Measurements from ENCODE around the gene HPGD.

HPGD gene

GRCh38 chr4:174522183-174523024, at the start of gene HPGD:
HPGD (minus strand) TSS chr4:174522488; CDS start chr4:174522451, 37 bp downstream.
- no peak for FAIRE-seq
- no peak for DNase-seq (ENCODE audit: extremely low spot score, insufficient read length, low read depth)

GRCh38 chr4:174564529-174564928, 42.2 kb upstream of the HPGD start:
- FAIRE-seq (peak; percentile 24), DNase-seq (ENCODE audit: extremely low spot score, insufficient read length, low read depth) (no peak)

GRCh38 chr4:174563399-174563798, 41.1 kb upstream of the HPGD start:
- DNase-seq (ENCODE audit: extremely low spot score, insufficient read length, low read depth) (no peak), FAIRE-seq (no peak)

- no peak for FAIRE-seq
- DNase-seq (ENCODE audit: extremely low spot score, insufficient read length, low read depth): no peak
Measured at GRCh38 chr4:174561560-174561959, 39.3 kb upstream of the HPGD start.

- FAIRE-seq (no peak), DNase-seq (ENCODE audit: extremely low spot score, insufficient read length, low read depth) (no peak)
Measured at GRCh38 chr4:174559894-174560293, 37.6 kb upstream of the HPGD start.

GRCh38 chr4:174555789-174556630, 33.7 kb upstream of the HPGD start:
- no peak for DNase-seq (ENCODE audit: extremely low spot score, insufficient read length, low read depth)

GRCh38 chr4:174554231-174554728, 32.0 kb upstream of the HPGD start:
- FAIRE-seq (no peak), DNase-seq (ENCODE audit: extremely low spot score, insufficient read length, low read depth) (no peak)

More at GRCh38 chr4:174555789-174556630, 33.7 kb upstream of the HPGD start:
- no peak for FAIRE-seq

GRCh38 chr4:174553828-174554227, 31.5 kb upstream of the HPGD start:
- DNase-seq (ENCODE audit: extremely low spot score, insufficient read length, low read depth) (no peak), FAIRE-seq (no peak)

- FAIRE-seq (no peak), DNase-seq (ENCODE audit: extremely low spot score, insufficient read length, low read depth) (no peak)
Measured at GRCh38 chr4:174553031-174553430, 30.7 kb upstream of the HPGD start.

GRCh38 chr4:174550541-174550940, 28.3 kb upstream of the HPGD start:
- DNase-seq (ENCODE audit: extremely low spot score, insufficient read length, low read depth) (no peak), FAIRE-seq (no peak)

- no peak for DNase-seq (ENCODE audit: extremely low spot score, insufficient read length, low read depth)
- no peak for FAIRE-seq
Measured at GRCh38 chr4:174549721-174550120, 27.4 kb upstream of the HPGD start.

- FAIRE-seq: no peak
- DNase-seq (ENCODE audit: extremely low spot score, insufficient read length, low read depth): no peak
Measured at GRCh38 chr4:174545268-174545667, 23.0 kb upstream of the HPGD start.

GRCh38 chr4:174544496-174544895, 22.2 kb upstream of the HPGD start:
- DNase-seq (ENCODE audit: extremely low spot score, insufficient read length, low read depth) (no peak), FAIRE-seq (no peak)

- no peak for FAIRE-seq
- DNase-seq (ENCODE audit: extremely low spot score, insufficient read length, low read depth): no peak
Measured at GRCh38 chr4:174540175-174540574, 17.9 kb upstream of the HPGD start.

GRCh38 chr4:174539571-174539970, 17.3 kb upstream of the HPGD start:
- no peak for DNase-seq (ENCODE audit: extremely low spot score, insufficient read length, low read depth)
- no peak for FAIRE-seq

GRCh38 chr4:174538876-174539250, 16.6 kb upstream of the HPGD start:
- DNase-seq (ENCODE audit: extremely low spot score, insufficient read length, low read depth): no peak
- no peak for FAIRE-seq

GRCh38 chr4:174538123-174538875, 16.0 kb upstream of the HPGD start:
- no peak for DNase-seq (ENCODE audit: extremely low spot score, insufficient read length, low read depth)
- peak; percentile 80 for FAIRE-seq

- FAIRE-seq (no peak), DNase-seq (ENCODE audit: extremely low spot score, insufficient read length, low read depth) (no peak)
Measured at GRCh38 chr4:174537634-174538033, 15.3 kb upstream of the HPGD start.

- FAIRE-seq (no peak), DNase-seq (ENCODE audit: extremely low spot score, insufficient read length, low read depth) (no peak)
Measured at GRCh38 chr4:174534461-174534860, 12.2 kb upstream of the HPGD start.

- no peak for FAIRE-seq
- DNase-seq (ENCODE audit: extremely low spot score, insufficient read length, low read depth): no peak
Measured at GRCh38 chr4:174532445-174532844, 10.2 kb upstream of the HPGD start.

Measured in GM18507 (cell line).